SK-N-SH (cell line): ENCODE results near the gene PTPRN. TPM values are rescaled to one million over a fixed set of nuclear protein-coding genes. Genes with fewer than 3 reads are reported as not detected.

Source experiments
- CTCF ChIA-PET: fragments of 300-600, 350-600 bp; formaldehyde crosslinking; extraction: SDS; loops from one replicate; lab custom pipeline; 2021; lab: Yijun Ruan, JAX
- POLR2A ChIA-PET: fragments of 350-600 bp; sonication (Branson Sonifier 250); formaldehyde crosslinking; extraction: SDS; loops from one replicate; lab custom pipeline; 2020; ENCODE audit warnings: antibody characterized with exemption, inconsistent platforms; lab: Yijun Ruan, JAX
- DNase-seq: peaks from one replicate; pipeline ENCODE4 v3.0.0; 2012
- H2AFZ ChIP-seq: fragments of 200-600 bp; sonication (generic); 2 replicates; pipeline ENCODE4 v1.8.1; 2016; ENCODE audit warnings: antibody characterized with exemption, mild to moderate bottlenecking, low read depth
- H3F3A ChIP-seq: fragments of 200-600 bp; sonication (generic); replicated peaks from 2 replicates; pipeline ENCODE3; 2016; ENCODE audit warnings: antibody characterized with exemption, mild to moderate bottlenecking; ENCODE audit not compliant: insufficient read depth
- H3K27ac ChIP-seq, 2 experiments: fragments of 200-500 bp in 1 of 2; fragments of 200-600 bp in 1 of 2; sonication (Bioruptor generic) in 1 of 2; sonication (generic), shearing (Covaris generic) in 1 of 2; 2 replicates each; pipeline versions ENCODE4 v1.5.1 to v1.6.1; 2014 to 2016; ENCODE audit warnings: low read depth in 2 of 2, inconsistent platforms in 1 of 2, low read length in 1 of 2, mild to moderate bottlenecking in 1 of 2, mixed read lengths in 1 of 2
- H3K27me3 ChIP-seq: fragments of 200-600 bp; sonication (generic), shearing (Covaris generic); 2 replicates; pipeline ENCODE4 v1.6.1; 2016; ENCODE audit warnings: mixed run types; ENCODE audit not compliant: insufficient read depth
- H3K36me3 ChIP-seq, 2 experiments: fragments of 200-500 bp in 1 of 2; fragments of 200-600 bp in 1 of 2; sonication (Bioruptor generic) in 1 of 2; sonication (generic) in 1 of 2; replicated peaks in 1 of 2; 2 replicates each; pipeline versions ENCODE3 to v1.5.1; 2014 to 2016; ENCODE audit warnings: low read length in 1 of 2, mild to moderate bottlenecking in 1 of 2; ENCODE audit not compliant: insufficient read depth in 2 of 2, control insufficient read depth in 1 of 2
- H3K4me1 ChIP-seq, 2 experiments: fragments of 200-500 bp in 1 of 2; fragments of 200-600 bp in 1 of 2; sonication (Bioruptor generic) in 1 of 2; sonication (generic), shearing (Covaris generic) in 1 of 2; 2 replicates each; pipeline versions ENCODE4 v1.5.1 to v1.6.1; 2014 to 2016; ENCODE audit warnings: low read depth in 1 of 2, low read length in 1 of 2, mixed run types in 1 of 2; ENCODE audit not compliant: insufficient read depth in 2 of 2, control insufficient read depth in 1 of 2
- H3K4me2 ChIP-seq: fragments of 200-600 bp; sonication (generic), shearing (Covaris generic); 2 replicates; pipeline ENCODE4 v1.6.1; 2017; ENCODE audit warnings: mixed run types
- H3K4me3 ChIP-seq, 2 experiments: fragments of 200-500 bp in 1 of 2; fragments of 200-600 bp in 1 of 2; sonication (Bioruptor generic) in 1 of 2; sonication (generic), shearing (Covaris generic) in 1 of 2; 2 replicates each; pipeline versions ENCODE4 v1.5.1 to v1.8.1; 2014 to 2016; ENCODE audit warnings: low read depth in 2 of 2, inconsistent platforms in 1 of 2, low read length in 1 of 2, mild to moderate bottlenecking in 1 of 2, mixed read lengths in 1 of 2, moderate library complexity in 1 of 2
- H3K79me2 ChIP-seq: fragments of 200-600 bp; sonication (generic); 2 replicates; pipeline ENCODE4 v1.8.1; 2017; ENCODE audit warnings: mild to moderate bottlenecking; ENCODE audit not compliant: insufficient read depth
- H3K9ac ChIP-seq: fragments of 200-600 bp; sonication (generic); 2 replicates; pipeline ENCODE4 v1.6.1; 2017; ENCODE audit warnings: mixed run types
- H3K9me2 ChIP-seq: fragments of 200-600 bp; sonication (generic); 2 replicates; pipeline ENCODE4 v1.6.1; 2017; ENCODE audit warnings: mixed run types
- H3K9me3 ChIP-seq: fragments of 200-600 bp; sonication (generic); 2 replicates; pipeline ENCODE4 v1.6.1; 2017; ENCODE audit warnings: mixed run types, mild to moderate bottlenecking, moderate library complexity
- H4K20me1 ChIP-seq: fragments of 200-600 bp; sonication (generic); 2 replicates; pipeline ENCODE4 v1.6.1; 2017; ENCODE audit warnings: mild to moderate bottlenecking, mixed run types; ENCODE audit not compliant: insufficient read depth
- CHD2 ChIP-seq: fragments of 150-350 bp; IDR thresholded peaks from 2 replicates; pipeline ENCODE4 v1.6.1; 2018; ENCODE audit warnings: low read length; ENCODE audit not compliant: partially characterized antibody
- CTCF ChIP-seq: fragments of 200-600 bp; sonication (generic); IDR thresholded peaks from 2 replicates; pipeline ENCODE4 v1.6.1; 2017; ENCODE audit warnings: antibody characterized with exemption, mild to moderate bottlenecking, moderate library complexity
- EP300 ChIP-seq, 2 experiments: IDR thresholded peaks; 2 replicates each; pipeline versions ENCODE4 v1.4.0 to v1.6.1; 2012; ENCODE audit warnings: borderline replicate concordance in 1 of 2, low read depth in 1 of 2, low read length in 1 of 2
- EZH2phosphoT487 ChIP-seq: fragments of 200-600 bp; sonication (generic); IDR thresholded peaks from 2 replicates; pipeline ENCODE4 v1.6.1; 2017; ENCODE audit warnings: low read depth, mixed run types, mild to moderate bottlenecking, antibody characterized with exemption, moderate library complexity, borderline replicate concordance
- FOSL2 ChIP-seq: IDR thresholded peaks from 2 replicates; pipeline ENCODE4 v1.4.0; 2012; ENCODE audit warnings: low read depth, mild to moderate bottlenecking, moderate library complexity, borderline replicate concordance
- FOXJ3 ChIP-seq: sonication (generic); formaldehyde crosslinking; IDR thresholded peaks from 2 replicates; pipeline ENCODE4 v1.5.1; 2020; ENCODE audit warnings: mild to moderate bottlenecking, missing genetic modification reagents
- MAX ChIP-seq: IDR thresholded peaks from 2 replicates; pipeline ENCODE4 v1.4.0; 2012; ENCODE audit warnings: low read depth
- NRF1 ChIP-seq: IDR thresholded peaks from 2 replicates; pipeline ENCODE4 v1.6.1; 2012; ENCODE audit warnings: low read depth, mild to moderate bottlenecking, low read length
- RCOR1 ChIP-seq: fragments of 150-350 bp; IDR thresholded peaks from 2 replicates; pipeline ENCODE4 v1.6.1; 2017; ENCODE audit warnings: antibody characterized with exemption, low read length
- RXRA ChIP-seq: IDR thresholded peaks from 2 replicates; pipeline ENCODE4 v1.4.0; 2012; ENCODE audit warnings: low read depth, mild to moderate bottlenecking, borderline replicate concordance
- SMC3 ChIP-seq: IDR thresholded peaks from 2 replicates; pipeline ENCODE4 v1.6.1; 2012; ENCODE audit warnings: low read depth, low read length, improper control_type of control experiment
- TAF1 ChIP-seq: IDR thresholded peaks from 2 replicates; pipeline ENCODE4 v1.6.1; 2012; ENCODE audit warnings: low read depth, mild to moderate bottlenecking, low read length, moderate library complexity, borderline replicate concordance
- TCF12 ChIP-seq: IDR thresholded peaks from 2 replicates; pipeline ENCODE4 v1.4.0; 2012
- TEAD4 ChIP-seq: IDR thresholded peaks from 2 replicates; pipeline ENCODE4 v1.4.0; 2012; ENCODE audit warnings: mild to moderate bottlenecking, borderline replicate concordance; ENCODE audit not compliant: insufficient read depth
- USF1 ChIP-seq: IDR thresholded peaks from 2 replicates; pipeline ENCODE4 v1.4.0; 2012; ENCODE audit warnings: low read depth, borderline replicate concordance
- WGBS: methylation state at CpG from one replicate; pipeline ENCODE4 v1.1.6; 2017; ENCODE audit warnings: low lambda C conversion rate; 5-methylcytosine and 5-hydroxymethylcytosine counted together
- polyA plus RNA-seq, 3 experiments: library from polyadenylated mRNA; depleted of rRNA; stranded (reverse); fragments of >200 nt; gene quantifications; 2 replicates each; pipeline ENCODE4 v1.2.3, GENCODE V29; 2012

PTPRN gene
- polyA plus RNA-seq, 1 of the 3 experiments (the other 2 are of a cell fraction) = 9.5 TPM

GRCh38 chr2:219335373-219335786, 26.2 kb upstream of the PTPRN start (continued):
- TF ChIP-seq USF1 = no peak
- TF ChIP-seq NRF1 = no peak
- no peak for TF ChIP-seq CHD2

GRCh38 chr2:219334076-219334475, 24.9 kb upstream of the PTPRN start:
- Histone ChIP-seq H4K20me1 (no peaks in the 10 kb centered on the region), H3K4me2 (no peak overlapping the region), H3K36me3 (no peaks in the 10 kb centered on the region), H3K79me2 (no peaks in the 10 kb centered on the region), H3F3A (no peaks in the 10 kb centered on the region), H3K4me3 (no peak overlapping the region), H3K4me1 (no peaks in the 10 kb centered on the region), H3K9ac (no peak overlapping the region), H3K27me3 (peaks cover 14% of the 10 kb centered on the region; the same call in 1 of the 2 replicates), H3K9me2 (no peaks in the 10 kb centered on the region), H3K27ac (no peak overlapping the region), H2AFZ (no peak overlapping the region), H3K9me3 (no peaks in the 10 kb centered on the region)
- TF ChIP-seq NRF1 (no peak), FOSL2 (no peak), SMC3 (no peak), TEAD4 (no peak), FOXJ3 (CRISPR knock-in tag) (no peak), CTCF (no peak), TCF12 (no peak), RCOR1 (no peak), MAX (no peak), EZH2phosphoT487 (no peak), EP300 (IDR thresholded peaks at IDR 0.05; ENCODE audit: borderline replicate concordance in 1 of 2, low read depth in 1 of 2, low read length in 1 of 2) (no peak), RXRA (no peak), TAF1 (no peak)
- POLR2A ChIA-PET = no interaction called here
- WGBS = 80% methylated on average over 2 of the region's 2 CpGs
- CTCF ChIA-PET = interaction anchor here (1.2 to 2.0 kb wide), 2 partner anchors 18 to 39 kb away, joined by 4 to 5 read pairs; no protein-coding TSS in a partner anchor
- no peak for DNase-seq
